Trophoblast cell (in vitro differentiated cells and primary cell): ENCODE measurements around the gene CHGA.

Experiments
- DNase-seq, 2 donors: peaks; one replicate each; pipeline ENCODE4 v3.0.0-alpha.2; 2016
- H2AFZ ChIP-seq: 2 replicates; pipeline ENCODE4 v1.6.1; 2013; ENCODE audit warnings: low read length, moderate library complexity, mild to moderate bottlenecking; ENCODE audit not compliant: insufficient read depth, poor library complexity
- H2AK5ac ChIP-seq: 2 replicates; pipeline ENCODE4 v1.6.1; 2013; ENCODE audit warnings: mild to moderate bottlenecking, low read length
- H2BK120ac ChIP-seq: 2 replicates; pipeline ENCODE4 v1.6.1; 2013; ENCODE audit warnings: low read length, mild to moderate bottlenecking, moderate library complexity; ENCODE audit not compliant: insufficient read depth, poor library complexity
- H2BK12ac ChIP-seq: 2 replicates; pipeline ENCODE4 v1.6.1; 2013; ENCODE audit warnings: mild to moderate bottlenecking, low read length, moderate library complexity
- H2BK5ac ChIP-seq: 2 replicates; pipeline ENCODE4 v1.6.1; 2013; ENCODE audit warnings: low read length, low read depth, moderate library complexity, mild to moderate bottlenecking; ENCODE audit not compliant: poor library complexity
- H3K14ac ChIP-seq: 2 replicates; pipeline ENCODE4 v1.6.1; 2013; ENCODE audit warnings: mild to moderate bottlenecking, low read length
- H3K18ac ChIP-seq: 2 replicates; pipeline ENCODE4 v1.6.1; 2013; ENCODE audit warnings: mild to moderate bottlenecking, low read length
- H3K23ac ChIP-seq: 2 replicates; pipeline ENCODE4 v1.6.1; 2013; ENCODE audit warnings: low read length
- H3K27ac ChIP-seq: 2 replicates; pipeline ENCODE4 v1.5.1; 2013; ENCODE audit warnings: low read depth, mild to moderate bottlenecking, inconsistent platforms, low read length, moderate library complexity
- H3K27me3 ChIP-seq: 2 replicates; pipeline ENCODE4 v1.6.1; 2013; ENCODE audit warnings: inconsistent platforms, mild to moderate bottlenecking, low read length, moderate library complexity; ENCODE audit not compliant: insufficient read depth
- H3K36me3 ChIP-seq, 2 experiments: 1 replicate in 1 of 2; 2 replicates in 1 of 2; pipeline ENCODE4 v1.6.1; 2013; ENCODE audit warnings: low read length in 2 of 2, mild to moderate bottlenecking in 2 of 2, moderate library complexity in 1 of 2; ENCODE audit not compliant: insufficient read depth in 2 of 2, control insufficient read depth in 1 of 2
- H3K4ac ChIP-seq: 2 replicates; pipeline ENCODE4 v1.6.1; 2013; ENCODE audit warnings: low read depth, mild to moderate bottlenecking, low read length, moderate library complexity
- H3K4me1 ChIP-seq, 2 experiments: 1 replicate in 1 of 2; 2 replicates in 1 of 2; pipeline ENCODE4 v1.6.1; 2013; ENCODE audit warnings: low read length in 2 of 2, mild to moderate bottlenecking in 2 of 2, moderate library complexity in 1 of 2; ENCODE audit not compliant: insufficient read depth in 2 of 2, control insufficient read depth in 1 of 2
- H3K4me2 ChIP-seq: 2 replicates; pipeline ENCODE4 v1.6.1; 2013; ENCODE audit warnings: inconsistent platforms, mild to moderate bottlenecking, low read length, moderate library complexity
- H3K4me3 ChIP-seq: 2 replicates; pipeline ENCODE4 v1.5.1; 2013; ENCODE audit warnings: mild to moderate bottlenecking, low read depth, low read length, inconsistent platforms
- H3K79me1 ChIP-seq: one replicate; pipeline ENCODE4 v1.6.1; 2013; ENCODE audit warnings: low read length
- H3K79me2 ChIP-seq: 2 replicates; pipeline ENCODE4 v1.6.1; 2013; ENCODE audit warnings: low read length, mild to moderate bottlenecking; ENCODE audit not compliant: control insufficient read depth, insufficient read depth, poor library complexity
- H3K9ac ChIP-seq: 2 replicates; pipeline ENCODE4 v1.6.1; 2013; ENCODE audit warnings: mild to moderate bottlenecking, low read length
- H3K9me3 ChIP-seq: 2 replicates; pipeline ENCODE4 v1.6.1; 2013; ENCODE audit warnings: low read depth, mild to moderate bottlenecking, control low read depth, inconsistent platforms, low read length; ENCODE audit not compliant: insufficient read depth
- H4K12ac ChIP-seq: 2 replicates; pipeline ENCODE4 v1.6.1; 2013; ENCODE audit warnings: low read depth, mild to moderate bottlenecking, low read length, moderate library complexity
- H4K8ac ChIP-seq: 2 replicates; pipeline ENCODE4 v1.6.1; 2013; ENCODE audit warnings: low read depth, mild to moderate bottlenecking, low read length, moderate library complexity
- H4K91ac ChIP-seq: one replicate; pipeline ENCODE4 v1.6.1; 2013; ENCODE audit warnings: low read depth, mild to moderate bottlenecking, low read length, moderate library complexity
- WGBS: extraction: QIAGEN DNeasy Blood & Tissue Kit; methylation state at CpG from one replicate; pipeline ENCODE4 v1.1.7; 2013; ENCODE audit warnings: missing lambda C conversion rate; ENCODE audit not compliant: insufficient read length, insufficient coverage; ENCODE audit errors: extremely low coverage; 5-methylcytosine and 5-hydroxymethylcytosine counted together

The CHGA gene

DNA sequence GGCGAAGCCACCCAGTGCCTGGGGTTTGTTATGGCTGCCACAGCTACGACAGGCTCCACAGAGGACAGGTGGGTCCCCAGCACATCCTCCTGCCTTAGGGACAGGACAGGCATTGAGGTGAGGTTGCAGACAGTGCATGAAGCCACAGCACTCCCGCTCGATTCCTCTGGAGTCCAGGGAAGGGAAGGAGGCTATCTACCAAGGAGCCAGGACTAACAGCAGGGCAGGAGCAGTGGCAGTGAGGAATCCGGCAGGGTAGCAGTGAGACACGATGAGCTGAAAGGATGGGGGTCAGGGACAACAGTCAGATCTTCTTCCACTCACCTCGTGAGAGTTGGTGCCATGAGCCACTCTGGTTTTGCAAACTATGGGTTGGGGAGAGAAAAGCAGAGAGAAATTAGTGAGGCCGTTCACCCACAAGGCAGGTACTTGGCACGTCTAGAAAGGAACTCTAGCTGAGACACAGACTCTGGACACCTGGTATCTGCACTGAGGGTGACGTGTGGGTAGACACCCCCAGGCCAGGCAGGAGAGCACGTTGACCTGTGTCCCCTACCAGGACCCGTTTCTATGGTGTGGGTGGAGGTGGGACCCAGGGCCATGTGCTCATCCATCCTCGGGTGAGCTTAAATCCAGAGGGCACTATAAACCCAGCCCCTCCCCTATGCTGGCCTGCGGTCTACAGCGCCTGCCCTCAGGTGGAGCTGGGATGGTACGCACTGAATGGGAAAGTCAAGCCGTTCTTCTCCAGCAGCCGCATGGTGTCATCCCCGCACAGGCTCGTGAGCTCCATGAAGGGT lies 39.3 kb downstream of the CHGA start:
- Histone ChIP-seq H3K14ac (no peak overlapping the region), H3K4me2 (no peak overlapping the region), H2AK5ac (no peak overlapping the region), H2BK5ac (no peak overlapping the region), H3K79me2 (peaks cover 1% of the 10 kb centered on the region), H3K4ac (no peak overlapping the region), H4K8ac (no peak overlapping the region), H3K18ac (no peak overlapping the region), H3K4me3 (no peak overlapping the region), H3K79me1 (no peaks in the 10 kb centered on the region), H4K12ac (no peak overlapping the region), H3K27ac (no peak overlapping the region), H4K91ac (no peak overlapping the region), H2AFZ (no peak overlapping the region), H3K23ac (no peak overlapping the region), H3K36me3 (peaks cover 2 to 6% of the 10 kb centered on the region in 2 experiments), H3K9ac (no peak overlapping the region), H3K4me1 (peaks cover 2 to 11% of the 10 kb centered on the region in 2 experiments), H3K27me3 (no peaks in the 10 kb centered on the region), H3K9me3 (peaks cover 7% of the 10 kb centered on the region), H2BK12ac (no peak overlapping the region), H2BK120ac (no peak overlapping the region)
- no peak for DNase-seq
- WGBS = no CpG with 5 or more reads among the region's 20 CpGs

DNA sequence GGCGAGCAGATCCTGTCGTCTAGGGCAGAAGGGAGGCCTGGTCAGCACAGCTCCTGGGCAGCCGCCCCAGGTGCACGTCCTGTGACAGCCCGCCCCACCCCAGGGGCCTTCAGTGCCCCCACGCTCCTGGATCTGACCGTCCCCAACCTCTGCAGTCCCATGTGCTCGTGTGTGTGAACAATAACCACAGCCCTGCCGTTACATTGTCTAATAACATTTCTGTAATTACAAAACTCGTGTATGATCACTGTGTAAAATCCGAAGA lies 39.8 kb downstream of the CHGA start:
- Histone ChIP-seq H3K27me3 (no peaks in the 10 kb centered on the region), H2BK12ac (no peak overlapping the region), H2AK5ac (no peak overlapping the region), H3K9ac (no peak overlapping the region), H2BK5ac (no peak overlapping the region), H3K23ac (no peak overlapping the region), H2BK120ac (no peak overlapping the region), H4K8ac (no peak overlapping the region), H3K4me3 (no peak overlapping the region), H4K91ac (no peak overlapping the region), H4K12ac (no peak overlapping the region), H3K27ac (no peak overlapping the region), H3K14ac (no peak overlapping the region), H3K4ac (no peak overlapping the region), H2AFZ (no peak overlapping the region), H3K36me3 (peaks cover 2 to 4% of the 10 kb centered on the region in 2 experiments), H3K79me2 (peaks cover 1% of the 10 kb centered on the region), H3K4me1 (peaks cover 2 to 11% of the 10 kb centered on the region in 2 experiments), H3K18ac (no peak overlapping the region), H3K79me1 (no peaks in the 10 kb centered on the region), H3K9me3 (peaks cover 7% of the 10 kb centered on the region), H3K4me2 (no peak overlapping the region)
- no peak for DNase-seq
- WGBS = no CpG with 5 or more reads among the region's 11 CpGs

DNA sequence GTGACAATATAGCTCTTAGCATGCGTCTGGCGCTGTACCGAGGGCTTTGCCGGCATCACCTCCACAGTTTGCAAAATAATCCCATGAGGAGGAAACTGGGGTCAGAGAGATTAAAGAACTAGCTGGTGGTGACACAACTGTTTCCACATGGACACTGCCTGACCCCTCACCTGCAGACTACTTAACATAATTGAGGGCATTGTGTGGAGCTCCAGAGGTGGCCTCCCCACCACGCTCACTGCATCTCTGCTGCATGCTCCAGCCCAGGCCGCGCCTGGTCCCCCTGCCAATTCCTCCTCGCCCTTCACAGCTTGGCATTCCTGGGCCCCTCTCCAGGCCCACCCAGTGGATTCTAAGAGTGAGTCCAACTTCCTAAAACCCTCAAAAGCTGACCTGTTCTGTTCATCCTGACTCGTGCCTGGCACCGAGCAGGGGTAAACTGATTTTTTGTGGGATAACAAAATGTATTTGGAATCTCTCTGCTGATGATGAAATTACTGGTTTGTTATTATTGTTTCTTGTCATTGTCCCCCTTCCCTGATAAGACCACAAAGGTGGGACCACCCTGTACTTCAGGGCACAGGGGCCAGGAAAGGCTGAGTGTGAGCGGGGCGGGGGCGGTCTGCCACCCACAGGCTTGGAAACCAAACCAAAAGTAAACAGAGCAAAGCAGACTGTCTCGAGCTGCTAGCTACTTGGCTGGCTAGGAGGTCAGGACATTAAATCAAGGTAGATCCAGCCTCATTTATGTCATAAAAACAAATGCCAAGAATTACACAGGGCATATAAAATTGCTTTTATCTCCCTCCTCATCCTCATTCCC lies 40.6 kb downstream of the CHGA start:
- Histone ChIP-seq H3K27me3 (no peaks in the 10 kb centered on the region), H3K36me3 (no peaks in the 10 kb centered on the region), H3K23ac (no peak overlapping the region), H3K9me3 (peaks cover 7% of the 10 kb centered on the region), H2AK5ac (no peak overlapping the region), H4K8ac (no peak overlapping the region), H3K4me1 (peaks cover 2 to 10% of the 10 kb centered on the region in 2 experiments), H3K18ac (no peak overlapping the region), H2BK120ac (no peak overlapping the region), H2BK12ac (no peak overlapping the region), H3K79me1 (no peaks in the 10 kb centered on the region), H2AFZ (no peak overlapping the region), H3K27ac (no peak overlapping the region), H3K4me2 (no peak overlapping the region), H4K91ac (no peak overlapping the region), H3K4me3 (no peak overlapping the region), H4K12ac (no peak overlapping the region), H3K4ac (no peak overlapping the region), H2BK5ac (no peak overlapping the region), H3K14ac (no peak overlapping the region), H3K9ac (no peak overlapping the region), H3K79me2 (peaks cover 1% of the 10 kb centered on the region)
- no CpG with 5 or more reads among the region's 14 CpGs for WGBS
- no peak for DNase-seq

DNA sequence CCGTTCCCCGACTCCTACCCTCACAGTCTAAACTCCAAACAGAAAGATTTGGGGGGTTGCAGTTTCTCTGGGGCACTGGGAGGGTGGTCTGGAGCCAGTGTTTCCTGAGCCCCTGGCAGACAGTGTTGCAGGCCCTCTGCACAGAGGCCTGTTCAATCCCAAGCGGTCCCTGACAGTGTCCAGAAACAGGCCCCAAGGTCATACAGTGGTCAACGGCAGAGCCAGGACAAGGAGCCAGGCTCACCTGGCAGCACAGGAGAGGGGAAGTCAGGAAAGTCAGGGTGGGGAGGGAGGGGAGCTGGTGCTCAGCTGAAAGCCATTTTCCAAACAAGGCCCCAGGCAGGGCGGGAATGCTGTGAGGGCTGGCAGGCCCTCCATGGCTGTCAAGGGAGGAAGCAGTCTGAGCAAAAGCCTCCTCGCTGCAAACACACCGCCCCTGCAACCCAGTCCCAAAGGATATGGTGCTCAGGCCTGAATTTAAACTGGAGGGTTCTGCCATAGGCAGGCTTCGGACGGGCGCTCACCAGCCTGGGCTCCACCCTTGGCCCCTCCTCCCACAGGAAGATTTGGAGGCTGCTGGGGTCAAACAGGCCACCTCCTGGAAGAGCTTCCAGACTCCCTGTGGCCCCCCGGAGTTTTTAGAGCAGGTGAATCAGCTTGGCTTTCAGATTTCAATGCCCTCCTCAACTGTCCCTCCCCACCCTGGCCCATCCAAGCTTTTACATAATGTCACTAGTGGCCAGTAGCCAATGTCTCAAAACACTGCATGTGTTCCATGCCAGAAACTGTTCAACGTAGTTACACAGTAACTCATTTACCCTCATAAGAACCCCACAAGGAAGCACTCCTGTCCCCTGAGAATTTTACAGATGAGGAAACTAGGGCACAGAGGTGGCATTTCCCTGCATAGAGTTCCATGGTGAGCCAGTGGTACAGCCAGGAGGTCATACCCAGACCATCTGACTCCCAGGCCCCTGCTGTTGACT lies 41.5 kb downstream of the CHGA start:
- H3K4ac ChIP-seq = no peak overlapping the region
- H2AK5ac ChIP-seq = no peak overlapping the region
- no peak overlapping the region for H4K8ac ChIP-seq
- no peak overlapping the region for H3K4me2 ChIP-seq
- H3K36me3 ChIP-seq = no peaks in the 10 kb centered on the region
- H3K4me1 ChIP-seq = peaks cover 2 to 6% of the 10 kb centered on the region in 2 experiments
- no peak overlapping the region for H3K18ac ChIP-seq
- H3K79me2 ChIP-seq = peaks cover 1% of the 10 kb centered on the region
- H3K27me3 ChIP-seq = no peaks in the 10 kb centered on the region
- H3K14ac ChIP-seq = no peak overlapping the region
- no peak overlapping the region for H2BK12ac ChIP-seq
- H2AFZ ChIP-seq = no peak overlapping the region
- H3K79me1 ChIP-seq = no peaks in the 10 kb centered on the region
- DNase-seq = no peak
- H4K12ac ChIP-seq = no peak overlapping the region
- no peak overlapping the region for H3K9ac ChIP-seq
- H3K27ac ChIP-seq = no peak overlapping the region
- no peak overlapping the region for H2BK5ac ChIP-seq
- no peak overlapping the region for H3K4me3 ChIP-seq
- peaks cover 7% of the 10 kb centered on the region for H3K9me3 ChIP-seq
- WGBS = no CpG with 5 or more reads among the region's 12 CpGs
- H4K91ac ChIP-seq = no peak overlapping the region
- no peak overlapping the region for H2BK120ac ChIP-seq
- no peak overlapping the region for H3K23ac ChIP-seq
